Fibroblast of lung (primary cell): ENCODE measurements around the gene LHX4.

ENCODE experiments used
- EZH2 ChIP-seq: IDR thresholded peaks from 2 replicates; pipeline ENCODE4 v1.5.1; 2012; ENCODE audit warnings: low read length, control low read depth, mild to moderate bottlenecking; ENCODE audit errors: missing control alignments
- TF ChIP-seq, protein P1 (sequence below), 2 donors: IDR thresholded peaks in 1 of 2; conservative IDR thresholded peaks in 1 of 2; 1 replicate in 1 of 2; 2 replicates in 1 of 2; pipeline ENCODE4 v1.5.1; 2011 to 2012; ENCODE audit warnings: low read length in 2 of 2, control low read depth in 1 of 2, inconsistent platforms in 1 of 2, low read depth in 1 of 2, mild to moderate bottlenecking in 1 of 2

DNA sequence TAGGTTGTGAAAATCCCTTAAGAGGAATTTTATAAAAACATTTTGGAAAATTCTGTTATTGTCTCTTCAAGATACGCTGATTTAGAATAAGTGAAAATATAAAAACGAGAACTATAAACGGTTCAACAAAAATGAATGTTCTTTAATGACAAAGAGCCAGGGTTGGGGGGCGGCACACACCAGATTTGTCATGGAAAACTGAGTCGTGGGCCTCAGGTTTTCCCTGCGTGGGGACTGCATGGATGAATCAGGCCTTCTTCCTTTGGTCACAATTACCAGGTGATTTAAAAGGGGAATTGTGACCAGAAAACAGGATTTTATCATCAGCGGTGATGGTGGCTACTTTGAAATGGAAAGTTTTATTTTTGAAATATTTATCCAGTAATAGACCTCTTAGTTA, 8.6 kb downstream of the LHX4 start:
- TF ChIP-seq, protein P1, sequence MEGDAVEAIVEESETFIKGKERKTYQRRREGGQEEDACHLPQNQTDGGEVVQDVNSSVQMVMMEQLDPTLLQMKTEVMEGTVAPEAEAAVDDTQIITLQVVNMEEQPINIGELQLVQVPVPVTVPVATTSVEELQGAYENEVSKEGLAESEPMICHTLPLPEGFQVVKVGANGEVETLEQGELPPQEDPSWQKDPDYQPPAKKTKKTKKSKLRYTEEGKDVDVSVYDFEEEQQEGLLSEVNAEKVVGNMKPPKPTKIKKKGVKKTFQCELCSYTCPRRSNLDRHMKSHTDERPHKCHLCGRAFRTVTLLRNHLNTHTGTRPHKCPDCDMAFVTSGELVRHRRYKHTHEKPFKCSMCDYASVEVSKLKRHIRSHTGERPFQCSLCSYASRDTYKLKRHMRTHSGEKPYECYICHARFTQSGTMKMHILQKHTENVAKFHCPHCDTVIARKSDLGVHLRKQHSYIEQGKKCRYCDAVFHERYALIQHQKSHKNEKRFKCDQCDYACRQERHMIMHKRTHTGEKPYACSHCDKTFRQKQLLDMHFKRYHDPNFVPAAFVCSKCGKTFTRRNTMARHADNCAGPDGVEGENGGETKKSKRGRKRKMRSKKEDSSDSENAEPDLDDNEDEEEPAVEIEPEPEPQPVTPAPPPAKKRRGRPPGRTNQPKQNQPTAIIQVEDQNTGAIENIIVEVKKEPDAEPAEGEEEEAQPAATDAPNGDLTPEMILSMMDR (conservative IDR thresholded peaks at IDR 0.05 in 1 of 2, IDR thresholded peaks at IDR 0.05 in 1 of 2; ENCODE audit: low read depth in 1 of 2, low read length in 2 of 2): no peak
- TF ChIP-seq EZH2: peak; percentile 71
